ENCODE results near the gene SERGEF.

- TF ChIP-seq CTCF (IDR thresholded peaks at IDR 0.05) (no peak), YY1 (IDR thresholded peaks at IDR 0.05; ENCODE audit: low read depth) (no peak), NFIC (IDR thresholded peaks at IDR 0.05; ENCODE audit: borderline replicate concordance) (no peak), ELF1 (IDR thresholded peaks at IDR 0.05) (no peak), FOSL2 (IDR thresholded peaks at IDR 0.05; ENCODE audit: borderline replicate concordance, low read depth) (no peak), ZBTB33 (IDR thresholded peaks at IDR 0.05; ENCODE audit: borderline replicate concordance, low read depth) (no peak), TEAD4 (IDR thresholded peaks at IDR 0.05; ENCODE audit: borderline replicate concordance, insufficient read depth) (no peak), RAD21 (IDR thresholded peaks at IDR 0.05; ENCODE audit: low read length) (no peak), REST (IDR thresholded peaks at IDR 0.05; ENCODE audit: low read depth, low read length) (no peak), TAF1 (IDR thresholded peaks at IDR 0.05; ENCODE audit: borderline replicate concordance, low read depth, low read length) (no peak)
Measured at GRCh38 chr11:17769218-17769617, 243.6 kb downstream of the SERGEF start.

All from SK-N-SH (cell line).